Activated CD4-positive, alpha-beta T cell treated with anti-CD3 and anti-CD28 coated beads, Interleukin-2, Interleukin-6, amounts not matched to agents 100 ng/mL and 50 ng/mL, durations not matched to agents 16 hours and 8 hours (primary cell): ENCODE results near the gene DPYSL5.
"Not testable (repeated sequence)": the region's sequence is repeated elsewhere in the genome, so short reads cannot be mapped to it uniquely, and the experiment has no call there.

Experiments used
- DNase-seq: peaks from one replicate; pipeline ENCODE4 v3.0.0-alpha.2; 2020

DPYSL5 gene

DNA sequence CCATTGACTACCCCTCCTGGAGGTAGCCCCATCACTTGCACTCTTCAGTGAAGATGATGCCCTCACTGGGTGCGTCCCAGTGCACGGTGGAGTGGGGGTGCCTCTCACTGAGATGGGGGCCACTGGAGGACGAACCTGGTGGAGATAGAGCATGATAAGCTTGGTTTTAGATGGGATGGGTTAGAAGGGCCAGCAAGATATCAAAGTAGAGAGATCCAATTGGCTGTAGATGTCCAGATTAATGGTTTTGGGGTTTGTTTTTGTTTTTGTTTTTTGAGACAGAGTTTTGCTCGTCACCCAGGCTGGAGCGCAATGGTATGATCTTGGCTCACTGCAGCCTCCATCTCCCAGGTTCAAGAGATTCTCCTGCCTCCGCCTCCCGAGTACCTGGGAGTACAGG is 28.3 kb downstream of the DPYSL5 start:
- DNase-seq = no peak

DNA sequence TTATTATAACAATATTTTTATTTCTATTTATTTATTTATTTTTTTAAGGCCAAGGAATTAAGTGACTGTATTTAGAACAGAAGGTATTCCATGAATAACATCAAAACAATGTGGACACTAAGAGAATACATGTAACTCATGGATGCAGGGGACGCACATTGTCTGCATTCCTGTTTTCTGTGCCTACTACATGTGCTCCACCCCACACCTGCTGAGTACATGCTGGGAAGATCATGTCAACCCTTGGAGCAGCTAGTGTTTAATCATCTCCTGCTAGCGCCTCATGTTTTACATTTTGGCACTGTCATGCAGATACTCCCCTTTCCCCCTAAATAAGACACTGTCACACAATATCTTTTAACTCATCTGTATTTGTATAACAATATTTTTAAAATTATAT is 29.3 kb downstream of the DPYSL5 start:
- no peak for DNase-seq

DNA sequence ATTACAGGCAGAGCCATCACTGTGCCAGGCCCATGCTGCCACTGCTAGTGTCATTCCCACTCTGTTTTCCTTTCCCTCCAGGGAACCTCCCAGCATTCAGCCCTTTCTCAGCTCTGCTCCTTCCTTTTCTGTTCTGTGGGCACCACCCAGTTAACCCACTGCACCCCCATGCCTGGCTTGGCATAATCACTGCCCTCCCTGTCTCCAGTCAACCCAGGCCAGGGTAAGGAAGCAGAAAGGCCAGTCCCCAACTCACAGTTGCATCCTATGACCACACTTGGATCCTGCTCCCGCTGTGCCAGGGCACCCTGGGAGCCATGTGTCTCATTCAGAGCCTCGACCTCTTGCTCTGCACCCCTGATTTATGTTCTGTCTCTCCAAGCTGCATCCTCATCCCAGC is 32.2 kb downstream of the DPYSL5 start:
- DNase-seq = no peak

DNA sequence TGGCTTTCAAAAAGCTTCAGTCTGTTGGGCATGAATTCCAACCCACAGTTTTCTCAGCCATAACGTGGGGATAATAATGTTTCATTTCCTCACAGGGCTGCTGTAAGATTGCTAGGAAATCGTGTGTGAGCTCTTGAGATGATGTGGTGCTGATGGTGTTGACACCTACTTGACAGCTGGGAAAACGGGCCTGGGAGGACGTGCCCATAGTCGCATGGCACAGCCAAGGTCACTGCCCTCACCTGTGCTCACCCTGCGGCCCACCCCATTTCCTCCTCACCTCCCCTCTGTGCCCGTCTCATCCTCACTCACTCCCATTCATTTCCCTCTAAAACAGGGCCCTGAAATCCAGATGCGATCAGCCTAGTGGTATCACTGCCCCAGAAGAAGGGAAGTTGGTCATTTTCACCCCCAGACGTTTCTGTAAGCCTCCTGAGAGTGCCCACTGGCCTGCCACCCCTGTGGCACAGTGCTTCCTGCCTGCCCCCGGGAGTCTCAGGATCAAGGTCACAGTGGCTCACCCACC is 33.0 kb downstream of the DPYSL5 start:
- DNase-seq = no peak

DNA sequence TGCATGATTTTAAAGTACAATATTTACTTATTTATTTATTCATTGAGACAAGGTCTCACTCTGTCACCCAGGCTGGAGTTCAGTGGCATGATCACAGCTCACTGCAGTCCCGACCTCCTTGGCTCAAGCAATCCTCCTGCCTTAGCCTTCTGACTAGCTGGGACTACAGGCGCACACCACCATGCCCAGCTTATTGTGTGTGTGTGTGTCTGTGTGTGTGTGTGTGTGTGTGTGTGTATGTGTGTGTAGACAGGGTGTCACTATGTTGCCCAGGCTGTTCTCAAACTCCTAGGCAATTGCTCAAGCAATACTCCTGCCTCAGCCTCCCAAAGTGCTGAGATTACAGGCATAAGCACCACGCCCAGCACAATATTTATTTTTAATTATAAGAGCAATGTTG is 34.3 kb downstream of the DPYSL5 start:
- DNase-seq = not testable (repeated sequence)

DNA sequence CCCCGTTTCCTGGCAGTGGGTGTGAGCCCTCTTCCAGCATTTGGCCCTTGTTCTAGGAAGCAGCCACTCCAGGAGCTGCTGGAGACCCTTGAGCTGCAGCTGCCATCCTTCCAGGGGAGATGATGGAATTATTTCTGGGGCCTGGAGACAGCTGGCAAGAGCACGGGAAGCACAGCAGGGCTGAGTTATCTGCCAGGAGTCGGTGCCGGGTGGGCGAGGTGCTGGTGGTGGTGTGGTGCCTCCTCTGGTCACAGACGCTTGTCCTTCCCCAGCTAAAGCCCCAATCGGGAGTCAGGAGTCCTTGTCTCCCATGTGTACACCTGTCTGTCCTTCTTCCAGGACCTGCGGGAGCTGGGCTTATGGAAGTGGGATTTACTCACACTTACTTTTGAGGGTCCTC is 36.0 kb downstream of the DPYSL5 start:
- DNase-seq = no peak

DNA sequence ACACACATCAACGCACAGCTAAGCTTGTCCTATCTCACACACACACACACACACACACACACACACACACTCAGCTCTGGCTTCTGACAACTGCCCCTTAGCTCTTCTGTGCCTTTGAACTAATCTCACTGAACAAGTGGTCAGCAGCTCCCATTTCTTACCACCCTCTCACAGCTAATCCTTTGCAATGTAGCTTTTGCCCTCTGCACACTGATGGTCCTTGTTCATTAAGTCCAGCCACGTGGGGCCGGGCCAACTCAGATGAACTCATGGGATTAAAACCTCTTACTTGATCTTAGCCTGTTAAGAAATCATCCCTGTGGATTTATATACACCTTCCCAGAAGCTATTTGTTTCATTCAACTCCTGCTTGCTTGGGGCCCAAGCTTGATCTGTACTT is 36.6 kb downstream of the DPYSL5 start:
- no peak for DNase-seq

DNA sequence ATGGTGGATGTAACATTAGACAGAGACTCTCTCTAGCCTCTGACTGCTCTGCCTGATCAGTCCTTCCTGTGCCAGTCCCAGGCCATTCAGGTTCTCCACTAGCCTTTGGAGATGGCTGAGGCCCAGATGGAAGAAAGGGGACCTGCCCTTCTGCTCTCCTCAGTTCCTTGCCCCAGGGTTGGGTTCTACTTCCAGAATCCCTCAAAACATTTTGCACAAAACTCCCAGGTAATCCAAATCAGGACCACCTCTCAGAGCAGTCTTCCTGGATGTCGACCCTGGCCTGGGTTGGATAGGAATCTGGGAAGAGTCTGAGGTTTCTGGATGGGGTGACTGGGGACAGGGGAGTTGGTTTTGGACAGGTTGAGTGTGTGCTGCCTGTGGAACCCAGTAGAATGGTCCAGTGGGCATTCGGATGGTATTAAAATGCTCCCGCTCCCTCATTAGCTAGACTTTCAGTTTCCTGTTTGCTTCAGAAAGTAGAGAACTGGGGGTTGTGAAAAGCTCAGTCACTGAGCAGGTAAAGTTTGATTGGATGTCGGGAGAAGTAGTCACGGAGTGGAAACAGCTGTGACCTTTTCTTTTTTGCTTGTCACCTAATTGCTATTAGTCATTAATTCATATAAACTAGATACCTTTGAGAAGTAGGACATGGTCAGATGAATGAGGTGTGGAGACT is 37.9 kb downstream of the DPYSL5 start:
- DNase-seq = no peak

DNA sequence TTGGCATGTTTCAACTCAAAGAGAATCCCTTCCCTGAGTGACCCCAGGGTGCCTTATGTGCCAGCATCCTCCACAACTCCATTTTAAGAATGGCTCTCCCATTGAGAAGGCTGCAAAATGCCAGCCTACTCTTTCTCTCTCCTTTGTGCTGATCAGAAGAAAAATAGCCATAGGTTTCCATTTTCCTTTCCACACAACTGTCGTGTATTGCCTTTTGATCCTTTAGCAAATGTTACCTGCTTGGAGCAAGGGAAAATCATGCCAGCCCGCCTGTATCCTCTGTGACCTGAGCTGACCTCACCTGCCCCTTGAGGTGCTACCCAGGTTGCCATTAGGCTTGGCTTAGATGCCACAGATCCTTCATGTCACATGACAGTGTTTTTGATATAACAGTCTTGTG is 38.8 kb downstream of the DPYSL5 start:
- DNase-seq = no peak

DNA sequence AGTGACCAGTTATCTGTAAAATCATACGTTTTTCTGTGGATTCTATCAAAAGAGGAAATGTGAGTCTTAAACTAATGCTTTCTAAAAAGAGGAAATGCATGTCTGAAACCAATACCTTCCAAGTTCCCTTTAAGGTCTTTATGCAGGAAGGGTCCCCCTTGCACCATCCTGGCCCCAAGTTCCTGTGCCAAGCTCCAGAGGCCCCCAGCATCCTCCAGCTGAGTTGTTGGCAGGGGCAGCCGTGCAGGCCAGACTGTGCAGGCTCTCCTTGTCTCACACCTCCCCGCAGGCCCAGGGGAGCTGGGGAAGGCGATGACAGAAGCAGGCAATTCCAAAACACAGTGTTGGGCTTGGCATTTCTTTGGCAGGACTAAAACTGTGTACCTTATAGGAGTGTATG is 39.2 kb downstream of the DPYSL5 start:
- DNase-seq = no peak

DNA sequence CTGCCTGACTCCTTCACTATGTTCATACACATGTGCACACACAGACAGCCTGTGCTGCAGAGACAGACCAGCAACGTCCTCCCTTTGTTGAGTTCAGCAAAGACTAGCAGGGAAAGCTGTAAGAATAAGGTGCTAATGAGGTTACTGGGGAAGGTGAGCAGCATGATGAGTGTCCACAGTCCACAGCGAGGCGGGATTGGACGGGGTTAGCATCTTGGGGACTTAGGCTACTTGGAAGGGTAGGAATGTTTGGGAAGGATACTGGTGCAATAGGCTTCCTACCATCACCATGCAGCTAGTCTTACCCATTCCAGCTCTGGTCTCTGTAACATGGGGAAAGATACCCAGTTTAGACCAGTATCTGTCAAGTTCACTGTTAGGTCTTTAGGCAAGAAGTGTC is 41.9 kb downstream of the DPYSL5 start:
- no peak for DNase-seq

DNA sequence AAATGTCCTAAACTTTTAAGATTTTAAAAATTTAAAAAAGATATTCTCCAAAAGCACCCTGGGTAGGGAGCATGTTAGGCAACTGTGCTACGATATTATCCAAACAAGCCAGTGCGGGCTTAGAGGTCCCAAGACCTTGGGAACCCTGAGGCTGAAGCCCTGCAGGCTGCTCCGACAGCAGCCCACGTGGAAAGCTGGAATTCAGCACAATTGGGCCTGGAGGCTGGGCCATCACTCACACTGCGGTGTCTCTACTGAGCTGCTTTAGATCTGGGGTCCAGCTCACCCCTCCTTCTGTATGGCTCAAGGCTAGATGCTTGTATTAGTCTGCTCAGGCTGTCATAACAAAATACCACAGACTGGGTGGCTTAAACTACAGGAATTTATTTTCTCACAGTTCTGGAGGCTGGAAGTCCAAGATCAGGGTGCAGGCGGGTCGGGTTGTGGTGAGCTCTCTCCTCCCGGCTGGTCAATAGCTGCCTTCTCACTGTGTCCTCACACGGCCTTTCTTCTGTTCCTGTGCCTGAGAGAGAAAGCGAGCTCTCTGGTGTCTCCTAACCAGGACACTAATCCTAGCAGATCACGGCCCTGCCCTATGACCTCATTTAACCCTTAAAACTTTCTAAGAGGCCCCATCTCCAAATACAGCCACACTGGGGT is 42.5 kb downstream of the DPYSL5 start:
- DNase-seq = no peak

DNA sequence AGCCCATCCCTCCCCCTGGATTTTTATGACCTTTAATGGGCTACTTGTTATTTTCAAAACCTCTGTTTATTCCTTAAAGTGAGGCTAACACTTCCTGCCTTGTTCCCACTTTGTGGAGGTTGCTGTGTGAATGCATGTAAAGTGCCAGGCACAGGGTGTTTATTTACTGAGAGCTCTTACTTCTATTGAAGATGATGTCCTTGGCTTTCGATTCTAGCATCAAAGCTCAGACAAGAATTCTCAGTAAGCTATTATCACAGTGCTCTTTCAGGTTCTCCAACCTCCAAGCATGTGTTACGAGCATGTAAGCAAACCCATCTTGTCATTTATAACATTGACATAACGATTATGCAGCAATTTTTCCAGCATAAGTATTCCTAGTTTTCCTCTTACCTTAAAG is 44.2 kb downstream of the DPYSL5 start:
- no peak for DNase-seq

DNA sequence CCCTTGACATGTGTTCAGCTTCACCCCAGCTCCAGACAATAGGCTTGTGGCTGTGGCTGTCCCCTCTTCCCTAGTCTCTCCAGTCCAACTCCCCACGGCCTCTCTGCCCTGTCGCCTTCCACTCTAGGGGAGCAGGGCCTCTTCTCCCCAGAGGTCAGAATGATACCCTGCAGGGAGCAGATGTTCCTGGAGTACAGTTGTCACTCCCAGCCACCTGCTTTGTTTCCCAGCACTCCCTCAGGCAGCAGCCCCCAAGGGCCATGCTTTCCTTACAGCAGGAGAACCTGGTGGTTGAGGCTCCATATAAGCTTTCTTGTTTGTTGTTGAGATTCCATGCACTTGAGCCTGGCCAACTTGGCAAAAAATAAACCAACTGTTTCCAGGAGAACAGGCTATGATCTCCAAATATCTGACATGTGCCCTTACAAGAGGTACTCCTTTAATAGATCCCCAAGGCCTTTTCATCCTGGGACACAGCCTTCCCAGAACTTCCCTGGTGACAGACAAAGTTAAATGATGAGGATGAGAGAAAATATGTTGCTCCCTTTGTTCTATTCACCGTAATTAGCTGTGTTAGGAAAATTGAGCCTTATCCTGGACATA is 45.1 kb downstream of the DPYSL5 start:
- DNase-seq = no peak

DNA sequence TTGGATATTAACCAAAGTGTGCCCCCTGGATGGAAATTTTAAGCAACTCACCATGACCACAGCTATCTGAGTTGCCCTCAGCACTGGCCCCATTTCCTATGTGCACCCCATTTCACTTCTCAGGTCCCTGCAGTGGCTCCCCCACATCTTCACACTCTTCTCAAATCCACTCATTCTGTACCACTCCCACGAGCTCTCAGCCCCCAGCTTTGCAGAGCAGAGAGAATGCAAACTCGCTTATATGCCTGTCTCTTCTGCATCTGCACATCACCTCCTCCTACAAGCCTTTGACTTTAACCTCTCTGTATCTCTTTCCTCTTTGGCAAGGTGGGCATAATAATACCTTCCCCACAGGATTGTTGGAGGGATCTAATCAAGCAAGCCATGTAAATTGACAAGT is 46.2 kb downstream of the DPYSL5 start:
- DNase-seq = no peak

DNA sequence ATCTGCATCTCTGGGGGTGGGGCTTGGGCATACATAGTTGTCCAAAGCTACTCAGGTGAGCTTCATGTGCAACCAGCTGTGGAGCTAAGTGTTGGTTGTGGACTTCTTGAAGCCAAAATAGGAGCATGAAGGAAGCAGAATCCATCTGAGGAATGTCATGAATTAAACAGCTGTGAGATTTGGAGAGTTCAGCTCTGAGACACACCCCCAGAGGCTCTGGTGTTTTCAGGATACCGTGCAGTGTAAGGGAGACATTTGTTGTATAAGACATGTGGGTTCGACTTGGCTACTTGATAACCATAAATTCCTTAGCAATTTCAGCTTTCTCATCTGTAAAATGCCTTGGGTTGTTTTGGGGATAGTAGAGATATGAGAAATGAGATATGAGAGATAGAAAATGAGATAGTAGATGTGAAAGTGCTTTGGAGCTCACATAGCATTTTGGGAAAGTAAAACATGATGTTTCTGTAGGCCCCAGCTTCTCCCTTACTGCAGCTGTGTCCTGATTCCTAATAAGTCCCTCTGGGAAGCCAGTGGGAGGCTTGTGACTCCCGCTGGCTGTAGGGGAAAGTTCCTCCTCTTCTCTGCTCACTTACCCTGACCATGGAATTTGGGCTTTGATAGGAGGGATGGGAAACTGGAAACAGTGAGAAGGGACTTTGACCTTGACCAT is 50.0 kb downstream of the DPYSL5 start:
- no peak for DNase-seq

DNA sequence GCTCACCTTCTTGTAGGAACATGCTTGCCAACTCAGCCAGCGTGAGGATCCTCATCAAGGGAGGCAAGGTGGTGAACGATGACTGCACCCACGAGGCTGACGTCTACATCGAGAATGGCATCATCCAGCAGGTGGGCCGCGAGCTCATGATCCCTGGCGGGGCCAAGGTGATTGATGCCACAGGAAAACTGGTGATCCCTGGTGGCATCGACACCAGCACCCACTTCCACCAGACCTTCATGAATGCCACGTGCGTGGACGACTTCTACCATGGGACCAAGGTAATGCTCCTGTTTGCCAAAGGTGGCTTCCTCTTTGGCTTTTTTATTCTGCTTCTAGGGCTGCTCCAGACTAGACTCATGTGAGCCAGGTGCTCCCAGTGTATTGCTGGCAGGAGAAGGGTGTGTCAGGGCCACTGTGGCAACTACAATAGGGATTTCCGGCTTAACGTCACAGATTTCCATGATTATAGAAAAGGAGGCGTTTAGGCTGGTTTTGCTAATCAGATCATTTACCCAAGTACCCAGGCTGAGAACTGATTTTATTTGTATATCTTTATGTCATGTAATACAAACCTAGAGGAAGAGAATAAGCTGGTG is 50.6 kb downstream of the DPYSL5 start:
- DNase-seq = no peak

DNA sequence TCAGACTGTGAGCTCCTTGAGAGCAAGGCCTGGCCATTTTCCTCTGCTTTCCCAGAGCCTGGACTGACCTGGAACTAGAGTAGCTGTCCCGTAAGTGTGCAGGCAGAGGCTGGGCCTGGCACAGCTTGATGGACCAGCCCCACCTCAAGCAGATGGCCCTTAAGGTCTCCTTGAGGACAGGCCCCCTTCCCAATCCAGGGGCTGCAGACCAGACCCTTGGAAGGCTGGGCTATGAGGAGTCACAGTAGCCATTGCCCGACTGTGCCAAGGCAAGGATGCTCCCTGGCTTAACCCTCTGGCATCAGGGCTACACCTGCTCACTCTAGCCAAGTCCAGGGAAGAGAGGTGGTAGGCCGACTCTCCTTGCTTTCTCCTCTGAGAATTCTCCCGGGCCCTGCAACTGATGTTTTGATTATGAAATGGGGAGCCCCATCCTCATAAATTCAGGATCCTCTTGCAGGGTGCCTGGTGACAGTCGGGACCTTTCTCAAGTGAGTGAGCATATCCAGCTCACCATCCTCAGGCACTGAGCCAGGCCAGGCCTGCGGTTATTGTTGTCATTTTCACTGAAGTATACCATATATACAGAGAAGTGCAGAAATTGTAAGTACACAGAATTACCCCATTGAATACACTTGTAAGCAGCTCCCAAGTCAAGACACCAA is 51.7 kb downstream of the DPYSL5 start:
- no peak for DNase-seq

DNA sequence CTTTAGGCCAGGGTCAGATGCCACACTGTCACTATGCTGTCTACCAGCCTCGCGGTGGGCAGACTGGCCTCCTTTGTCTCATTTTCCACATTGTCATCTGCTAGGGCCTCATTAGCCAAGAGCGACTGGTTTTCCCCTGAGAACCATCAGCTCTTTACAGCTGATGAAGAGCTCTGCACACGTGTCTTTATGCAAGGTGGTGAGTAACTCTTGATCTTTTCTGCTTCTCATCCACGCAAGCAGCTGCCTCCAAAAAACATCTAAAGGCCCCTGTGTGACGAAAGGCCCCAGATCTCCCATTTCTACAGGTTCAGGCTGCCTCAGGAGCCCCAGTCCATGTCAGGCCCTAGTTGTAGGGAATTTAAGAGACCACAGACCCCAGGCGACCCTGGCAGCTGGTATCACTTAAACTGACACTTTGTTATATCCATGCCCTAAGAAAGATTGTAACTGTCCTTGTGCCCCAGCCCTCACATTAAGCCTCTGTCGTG is 52.9 kb downstream of the DPYSL5 start:
- DNase-seq = no peak

DNA sequence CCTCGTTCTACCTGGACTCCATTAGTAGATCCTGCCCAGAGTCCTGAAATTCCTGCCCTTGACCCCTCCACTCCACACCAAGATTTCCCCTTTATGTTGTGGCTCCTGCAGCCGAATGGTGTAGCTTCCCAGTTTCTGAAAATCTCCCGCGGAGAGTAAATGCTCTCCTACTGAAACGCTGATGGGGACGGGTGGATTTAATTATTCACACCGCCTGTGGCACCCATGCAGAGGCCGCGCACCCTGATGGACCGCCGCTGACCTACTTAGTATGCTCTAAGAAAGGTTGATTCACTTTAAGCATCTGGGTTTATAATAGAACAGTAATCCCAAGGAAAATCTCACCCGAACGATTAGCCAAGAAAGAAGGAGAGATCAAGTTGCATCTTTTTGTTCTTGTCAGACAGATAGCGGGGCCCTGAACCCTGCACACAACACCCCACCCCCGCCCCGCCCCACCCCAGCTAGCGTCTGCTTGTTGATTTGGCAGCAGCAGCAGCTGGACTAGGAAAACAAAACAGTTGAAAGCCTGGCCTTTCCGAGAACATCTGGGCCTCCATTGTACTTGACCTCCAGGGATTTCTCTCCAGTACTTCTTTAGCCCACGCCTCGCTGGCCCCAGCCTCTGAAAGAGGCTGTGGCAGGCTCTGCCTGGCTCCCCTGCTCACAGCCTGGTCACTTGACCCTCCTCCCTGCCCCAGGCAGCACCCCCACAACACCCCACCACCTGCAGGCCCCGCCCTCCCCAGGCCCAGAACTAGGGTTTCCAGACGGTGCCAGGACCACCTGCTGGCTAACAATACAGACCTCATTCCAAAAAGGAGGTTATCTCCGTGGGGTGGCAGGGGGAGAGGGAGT is 53.6 kb downstream of the DPYSL5 start:
- DNase-seq = no peak

DNA sequence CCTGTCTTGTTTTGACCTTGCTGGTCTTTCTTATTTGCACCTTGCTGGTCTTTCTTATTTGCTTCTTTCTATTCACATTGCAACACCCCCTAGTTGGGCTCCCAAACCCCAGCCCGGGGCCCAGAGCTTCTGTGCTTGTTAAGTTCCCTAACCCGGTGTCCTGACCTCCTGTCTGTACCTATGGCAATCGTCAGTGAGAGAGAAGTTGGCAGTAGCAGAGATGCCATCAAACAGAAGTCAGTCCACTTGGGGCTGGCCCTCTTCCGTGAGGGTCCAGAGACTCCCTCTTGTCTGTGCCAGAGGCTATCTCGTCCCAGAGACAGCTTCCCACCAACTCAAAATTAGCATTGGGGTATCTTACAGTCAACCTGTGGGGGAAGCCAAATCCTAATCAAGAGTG is 55.7 kb downstream of the DPYSL5 start:
- no peak for DNase-seq

DNA sequence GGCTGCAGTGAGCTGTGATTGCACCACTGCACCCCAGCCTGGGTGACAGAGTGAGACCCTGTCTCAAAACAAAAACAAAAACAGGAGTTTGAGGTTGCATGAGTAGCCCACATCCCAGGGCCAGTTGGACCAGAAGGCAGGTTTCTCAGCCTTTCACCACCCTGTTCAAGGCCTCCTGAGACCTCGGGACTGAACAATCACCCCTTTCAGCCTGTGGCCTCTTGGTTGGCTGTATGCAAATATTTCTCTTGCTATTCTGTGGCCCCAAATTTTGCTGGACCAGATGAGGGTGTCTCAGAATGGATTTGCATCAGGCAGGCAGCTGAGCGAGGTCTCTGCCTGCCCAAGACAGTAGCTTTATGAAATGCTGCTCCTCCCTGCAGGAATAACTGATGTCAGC is 56.9 kb downstream of the DPYSL5 start:
- no peak for DNase-seq
